NCI-H446 treated with DMSO at 0.1 percent for 48 hours (cell line): ENCODE measurements around the gene CASP10.
"Not testable (repeated sequence)": the region's sequence is repeated elsewhere in the genome, so short reads cannot be mapped to it uniquely, and the experiment has no call there.

Experiments used
- DNase-seq: peaks from one replicate; lab custom pipeline; 2025; lab: John Stamatoyannopoulos, UW

CASP10 gene, protein sequence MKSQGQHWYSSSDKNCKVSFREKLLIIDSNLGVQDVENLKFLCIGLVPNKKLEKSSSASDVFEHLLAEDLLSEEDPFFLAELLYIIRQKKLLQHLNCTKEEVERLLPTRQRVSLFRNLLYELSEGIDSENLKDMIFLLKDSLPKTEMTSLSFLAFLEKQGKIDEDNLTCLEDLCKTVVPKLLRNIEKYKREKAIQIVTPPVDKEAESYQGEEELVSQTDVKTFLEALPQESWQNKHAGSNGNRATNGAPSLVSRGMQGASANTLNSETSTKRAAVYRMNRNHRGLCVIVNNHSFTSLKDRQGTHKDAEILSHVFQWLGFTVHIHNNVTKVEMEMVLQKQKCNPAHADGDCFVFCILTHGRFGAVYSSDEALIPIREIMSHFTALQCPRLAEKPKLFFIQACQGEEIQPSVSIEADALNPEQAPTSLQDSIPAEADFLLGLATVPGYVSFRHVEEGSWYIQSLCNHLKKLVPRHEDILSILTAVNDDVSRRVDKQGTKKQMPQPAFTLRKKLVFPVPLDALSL

DNA sequence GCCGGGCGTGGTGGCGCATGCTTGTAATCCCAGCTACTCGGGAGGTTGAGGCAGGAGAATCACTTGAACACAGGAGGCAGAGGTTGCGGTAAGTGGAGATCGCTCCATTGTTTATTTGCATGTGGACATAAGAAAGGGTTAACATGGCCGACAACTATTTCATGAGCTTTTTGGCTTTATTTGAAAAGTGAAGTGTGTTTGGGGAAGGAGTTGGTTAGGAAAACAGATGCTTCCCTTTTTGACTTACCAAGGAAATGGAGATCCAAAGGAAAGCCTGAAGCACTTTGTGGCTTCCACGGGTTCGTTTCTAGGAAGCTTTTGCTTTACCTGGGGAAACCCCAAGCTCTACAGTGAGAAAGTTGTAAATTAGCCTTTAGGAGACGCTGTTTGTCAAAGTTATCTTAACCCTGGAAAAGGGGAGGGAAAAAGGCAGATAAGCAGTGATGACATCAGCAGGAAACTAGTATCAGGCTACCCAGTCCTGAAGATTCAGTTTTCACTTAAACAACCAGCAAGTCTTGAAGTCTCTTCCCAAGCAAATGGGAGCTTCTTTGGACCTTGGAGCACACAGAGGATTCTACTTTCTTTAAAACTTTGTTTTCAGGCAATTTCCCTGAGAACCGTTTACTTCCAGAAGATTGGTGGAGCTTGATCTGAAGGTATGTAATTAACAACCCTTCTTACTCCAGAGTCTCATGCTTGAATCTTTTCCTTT lies at the start of gene CASP10:
Gene CASP10 (plus strand): TSS at position 492 of the 715 bp plus-strand sequence. CDS start 2,637 bp downstream, outside the sequence.
- no peak for DNase-seq

DNA sequence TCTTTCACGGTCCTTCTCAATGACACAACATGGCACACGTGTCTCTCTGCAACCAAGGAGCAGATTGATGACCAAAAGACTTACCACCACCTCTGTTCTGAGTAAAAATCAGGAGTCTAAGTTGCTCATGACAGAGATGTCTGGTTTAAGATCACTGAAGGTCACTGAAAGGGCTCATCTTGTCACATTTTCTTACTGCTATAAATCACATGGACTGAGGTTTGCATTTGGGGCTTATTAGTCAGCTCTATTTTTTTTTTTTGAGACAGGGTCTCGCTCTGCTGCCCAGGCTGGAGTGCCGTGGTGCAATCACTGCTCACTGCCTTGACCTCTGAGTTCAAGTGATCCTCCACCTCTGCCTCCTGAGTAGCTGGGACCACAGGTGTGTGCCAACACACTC lies 47.6 kb upstream of the CASP10 start:
- no peak for DNase-seq

DNA sequence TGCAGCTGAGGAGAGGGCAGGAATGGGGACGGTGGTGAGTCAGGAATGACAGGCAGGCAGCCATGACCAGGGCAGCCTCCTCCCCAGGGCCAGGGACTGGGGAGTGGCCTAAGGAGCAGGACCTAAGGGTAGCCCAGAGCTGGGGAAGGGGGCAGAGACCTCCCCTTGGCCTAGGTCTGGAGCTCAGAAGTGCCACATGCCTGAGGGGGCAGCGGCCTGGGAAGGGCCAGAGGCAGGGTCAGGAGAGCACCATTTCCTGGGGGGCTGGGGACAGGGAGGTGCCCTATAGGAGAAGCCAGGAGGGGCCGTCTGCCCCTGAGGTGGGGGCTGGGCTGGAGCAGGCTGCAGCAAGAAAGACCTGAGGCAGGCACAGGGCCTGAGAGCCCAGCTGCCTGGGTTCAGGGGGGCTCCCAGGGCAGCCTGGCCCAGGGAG lies 46.0 kb upstream of the CASP10 start:
- no peak for DNase-seq

DNA sequence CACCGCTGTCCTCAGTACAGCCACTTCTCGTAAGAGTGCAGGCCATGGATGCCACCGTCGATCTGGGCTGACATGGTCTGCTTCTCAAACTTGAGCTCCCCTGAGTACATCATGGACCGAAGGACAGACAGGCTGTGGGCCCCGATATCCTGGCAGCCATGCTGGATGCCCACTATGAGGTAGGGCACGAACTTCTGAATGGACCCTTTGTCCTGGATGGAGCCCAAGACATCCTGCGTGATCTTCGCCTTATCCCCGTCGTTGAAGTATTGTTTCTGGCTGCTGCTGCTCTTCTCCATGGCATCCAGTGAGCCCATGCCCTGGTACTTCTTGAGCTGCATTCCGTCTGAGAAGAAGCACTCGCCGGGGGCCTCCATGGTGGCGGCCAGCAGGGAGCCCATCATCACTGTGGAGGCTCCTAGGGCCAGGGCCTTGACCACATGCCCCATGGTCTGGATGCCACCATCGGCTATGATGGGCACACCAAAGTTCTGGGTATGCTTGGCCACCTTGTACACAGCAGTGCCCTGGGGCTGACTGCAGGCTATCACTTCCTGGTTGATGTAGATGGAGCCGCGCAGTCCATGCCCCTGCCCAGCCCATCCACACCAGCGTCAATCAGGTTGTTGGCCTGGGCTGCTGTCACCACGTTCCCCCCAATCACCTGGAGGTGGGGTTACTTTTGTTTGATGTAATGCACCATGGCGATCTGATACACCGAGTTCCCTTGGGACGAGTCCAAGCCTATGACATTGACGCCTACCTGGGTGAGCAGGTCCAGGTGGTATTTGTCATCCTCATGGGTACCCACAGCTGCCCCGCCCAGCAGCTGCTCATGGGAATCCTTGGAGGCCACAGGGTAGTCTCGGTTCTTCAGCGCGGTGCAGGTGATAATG lies 45.2 kb upstream of the CASP10 start:
- DNase-seq = no peak

DNA sequence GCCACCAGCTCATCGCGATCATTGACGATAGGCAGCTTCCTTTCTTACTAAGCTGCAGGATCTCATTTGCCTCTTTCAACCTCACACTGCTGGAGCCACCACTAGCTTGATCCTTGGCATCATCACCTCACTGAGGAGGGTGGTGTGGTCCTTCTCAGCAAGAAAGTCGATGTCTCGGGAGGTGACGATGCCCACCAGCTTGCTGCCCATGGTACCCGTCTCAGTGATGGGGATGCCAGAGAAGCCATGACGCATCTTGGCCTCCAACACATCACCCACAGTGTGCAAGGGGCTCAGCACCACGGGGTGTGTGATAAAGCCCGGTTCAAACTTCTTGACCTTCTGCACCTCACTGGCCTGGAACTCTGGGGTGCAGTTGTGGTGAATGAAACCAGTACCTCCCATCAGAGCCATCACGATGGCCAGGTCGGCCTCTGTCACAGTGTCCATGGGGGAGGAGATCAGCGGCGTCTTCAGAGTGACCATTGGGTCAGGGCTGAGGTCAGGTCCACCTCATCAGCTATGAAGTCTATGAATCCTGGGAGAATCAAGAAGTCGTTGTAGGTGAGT lies 44.5 kb upstream of the CASP10 start:
- DNase-seq = no peak

DNA sequence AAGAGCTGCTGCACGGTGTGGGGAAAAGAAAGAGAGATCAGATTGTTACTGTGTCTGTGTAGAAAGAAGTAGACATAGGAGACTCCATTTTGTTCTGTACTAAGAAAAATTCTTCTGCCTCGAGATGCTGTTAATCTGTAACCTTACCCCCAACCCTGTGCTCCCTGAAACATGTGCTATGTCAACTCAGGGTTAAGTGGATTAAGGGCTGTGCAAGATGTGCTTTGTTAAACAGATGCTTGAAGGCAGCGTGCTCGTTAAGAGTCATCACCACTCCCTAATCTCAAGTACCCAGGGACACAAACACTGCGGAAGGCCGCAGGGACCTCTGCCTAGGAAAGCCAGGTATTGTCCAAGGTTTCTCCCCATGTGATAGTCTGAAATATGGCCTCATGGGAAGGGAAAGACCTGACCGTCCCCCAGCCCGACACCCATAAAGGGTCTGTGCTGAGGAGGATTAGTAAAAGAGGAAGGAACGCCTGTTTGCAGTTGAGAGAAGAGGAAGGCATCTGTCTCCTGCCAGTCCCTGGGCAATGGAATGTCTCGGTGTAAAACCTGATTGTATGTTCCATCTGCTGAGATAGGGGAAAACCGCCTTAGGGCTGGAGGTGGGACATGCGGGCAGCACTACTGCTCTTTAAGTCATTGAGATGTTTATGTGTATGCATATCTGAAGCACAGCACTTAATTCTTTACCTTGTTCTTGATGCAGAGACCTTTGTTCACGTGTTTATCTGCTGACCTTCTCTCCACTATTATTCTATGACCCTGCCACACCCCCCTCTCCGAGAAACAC lies 43.8 kb upstream of the CASP10 start:
- DNase-seq = not testable (repeated sequence)

DNA sequence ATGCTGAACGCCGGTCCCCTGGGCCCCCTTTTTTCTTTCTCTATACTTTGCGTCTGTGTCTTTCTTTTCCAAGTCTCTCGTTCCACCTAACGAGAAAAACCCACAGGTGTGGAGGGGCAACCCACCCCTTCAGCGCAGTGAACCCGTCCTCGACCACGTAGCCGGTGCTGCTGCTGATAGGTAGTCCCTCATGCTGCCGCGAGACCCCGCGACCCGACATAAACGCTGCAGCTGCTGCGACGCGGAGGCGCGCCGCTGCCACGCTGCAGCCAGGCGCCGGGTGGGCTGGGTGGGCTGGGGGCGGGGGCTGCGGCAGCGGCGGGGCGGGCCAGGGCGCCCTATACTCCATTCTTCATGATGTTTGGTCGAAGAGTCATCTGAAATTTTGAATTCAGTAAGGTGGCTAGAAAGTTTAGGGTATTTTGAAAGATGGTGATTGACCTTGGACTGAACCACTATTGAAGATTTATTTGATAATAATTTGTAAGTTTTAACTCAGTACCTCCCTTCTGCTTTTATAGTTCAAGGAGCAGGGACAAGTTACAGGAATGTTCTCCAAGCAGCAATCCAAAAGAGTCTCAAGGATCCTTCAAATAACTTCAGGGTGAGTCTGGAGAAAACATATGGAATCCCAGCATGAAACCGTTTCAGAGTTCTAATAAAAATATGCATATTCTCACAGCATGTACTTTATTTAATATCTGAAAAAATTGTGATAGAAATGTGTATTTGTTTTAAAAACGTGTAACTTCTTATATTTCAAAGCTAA lies 42.9 kb upstream of the CASP10 start:
- DNase-seq = no peak

DNA sequence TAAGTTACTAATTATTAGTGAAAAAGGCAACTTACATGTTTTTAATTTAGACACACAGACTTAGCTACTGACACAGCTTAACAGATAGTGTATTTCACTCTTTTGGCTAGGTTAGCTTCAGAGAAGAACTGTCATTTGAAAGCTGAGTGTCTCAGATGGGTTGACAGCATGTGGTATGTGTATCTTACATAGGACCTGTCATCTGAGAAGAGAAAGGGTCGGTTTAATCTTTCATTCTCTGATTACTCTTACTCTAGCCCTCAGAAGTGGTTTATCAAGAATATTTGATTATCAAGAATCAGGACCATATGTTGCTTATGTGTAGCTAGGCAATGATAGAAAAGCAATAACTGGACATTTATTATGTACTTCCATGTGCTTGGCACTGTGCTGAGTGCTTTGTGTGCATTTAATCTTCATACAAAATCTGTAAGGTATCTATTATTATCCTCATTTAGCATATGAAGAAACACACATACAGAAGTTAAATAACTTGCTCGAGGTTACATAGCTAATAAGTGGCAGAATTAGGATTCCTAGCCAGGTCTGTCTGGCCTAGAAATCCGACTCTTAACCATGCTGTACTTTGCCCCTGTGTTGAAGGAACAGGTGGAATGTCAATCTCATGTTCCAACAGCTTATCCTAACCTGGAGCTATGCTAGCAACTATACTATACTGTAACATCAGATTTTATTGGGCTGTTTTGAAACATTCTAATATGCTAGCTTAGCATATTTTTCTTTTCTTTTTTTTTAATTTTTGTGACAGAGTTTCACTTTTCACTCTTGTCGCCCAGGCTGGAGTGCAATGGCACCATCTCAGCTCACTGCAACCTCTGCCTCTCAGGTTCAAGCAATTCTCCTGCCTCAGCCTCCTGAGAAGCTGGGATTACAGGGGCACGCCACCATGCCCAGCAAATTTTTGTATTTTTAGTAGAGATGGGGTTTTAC lies 38.6 kb upstream of the CASP10 start:
- DNase-seq = no peak

DNA sequence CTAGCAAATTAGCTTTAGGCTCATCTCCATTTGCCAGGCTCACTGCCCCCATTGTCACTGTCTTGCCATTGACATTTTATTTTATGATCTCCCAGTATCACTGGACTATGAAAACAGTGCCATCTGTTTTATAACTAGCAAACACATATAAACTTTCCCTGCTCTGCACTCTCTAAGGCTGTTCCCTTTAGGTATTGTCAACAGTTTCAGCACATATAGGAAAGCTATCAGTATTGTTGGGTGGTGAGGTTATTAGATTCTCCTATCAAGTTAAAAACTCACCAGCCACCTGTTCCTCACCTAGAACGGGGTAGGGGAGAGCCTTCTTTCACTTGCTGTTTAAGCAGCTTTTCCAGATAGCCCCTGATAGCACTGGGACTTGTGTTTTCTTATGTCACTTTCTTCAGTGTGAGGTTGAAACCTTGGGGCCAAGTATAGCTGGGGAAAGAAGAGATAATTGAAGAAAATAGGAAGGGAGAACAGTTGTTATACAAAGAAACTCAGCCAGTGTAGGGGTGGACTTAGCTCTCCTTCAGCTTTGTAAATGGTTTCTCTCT lies 34.4 kb upstream of the CASP10 start:
- no peak for DNase-seq

DNA sequence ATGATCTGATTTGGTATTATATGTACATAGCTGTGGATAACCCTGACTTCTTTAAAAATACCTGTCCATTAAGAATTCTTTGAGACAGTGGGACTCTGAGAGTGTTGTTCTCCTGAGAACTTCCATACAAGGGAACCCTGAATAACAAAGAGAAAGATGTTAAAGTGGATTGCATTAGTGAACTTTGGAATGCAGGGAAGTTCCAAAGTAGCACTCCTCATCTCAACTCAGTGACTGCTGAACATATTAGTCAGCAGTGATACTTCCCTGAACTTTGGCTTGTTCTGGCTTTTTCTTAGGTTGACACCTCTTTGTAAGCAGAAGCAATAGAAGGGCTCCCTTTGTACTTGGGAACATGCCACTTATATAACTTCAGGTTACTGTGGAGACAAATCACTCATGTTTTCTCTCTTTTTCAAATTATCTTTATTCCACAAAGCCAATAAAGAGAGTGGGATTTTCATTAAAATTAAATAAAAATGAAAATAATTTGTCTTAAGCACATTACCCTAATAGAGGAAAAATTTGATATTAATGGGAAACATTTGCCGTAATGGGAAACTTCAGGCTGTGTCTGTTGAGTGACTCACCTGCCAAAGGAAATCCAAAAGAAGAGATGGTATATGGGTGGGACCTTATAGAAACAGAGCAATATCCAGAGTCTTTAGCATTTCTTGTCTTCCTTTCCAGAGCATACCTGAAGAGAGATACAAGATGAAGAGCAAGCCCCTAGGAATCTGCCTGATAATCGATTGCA lies 33.7 kb upstream of the CASP10 start:
- no peak for DNase-seq

DNA sequence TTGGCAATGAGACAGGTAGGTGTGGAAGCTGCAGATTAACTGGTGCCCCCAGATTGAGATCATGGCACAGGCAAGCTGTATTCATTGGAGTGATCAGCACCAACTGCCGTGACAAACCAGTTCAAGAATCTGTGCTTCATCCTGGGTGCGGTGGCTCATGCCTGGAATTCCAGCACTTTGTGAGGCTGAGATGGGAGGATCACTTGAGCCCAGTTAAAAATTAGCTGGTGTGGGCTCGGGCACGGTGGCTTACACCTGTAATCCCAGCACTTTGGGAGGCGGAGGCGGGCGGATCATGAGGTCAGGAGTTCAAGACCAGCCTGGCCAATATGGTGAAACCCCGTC lies 33.1 kb upstream of the CASP10 start:
- not testable (repeated sequence) for DNase-seq

DNA sequence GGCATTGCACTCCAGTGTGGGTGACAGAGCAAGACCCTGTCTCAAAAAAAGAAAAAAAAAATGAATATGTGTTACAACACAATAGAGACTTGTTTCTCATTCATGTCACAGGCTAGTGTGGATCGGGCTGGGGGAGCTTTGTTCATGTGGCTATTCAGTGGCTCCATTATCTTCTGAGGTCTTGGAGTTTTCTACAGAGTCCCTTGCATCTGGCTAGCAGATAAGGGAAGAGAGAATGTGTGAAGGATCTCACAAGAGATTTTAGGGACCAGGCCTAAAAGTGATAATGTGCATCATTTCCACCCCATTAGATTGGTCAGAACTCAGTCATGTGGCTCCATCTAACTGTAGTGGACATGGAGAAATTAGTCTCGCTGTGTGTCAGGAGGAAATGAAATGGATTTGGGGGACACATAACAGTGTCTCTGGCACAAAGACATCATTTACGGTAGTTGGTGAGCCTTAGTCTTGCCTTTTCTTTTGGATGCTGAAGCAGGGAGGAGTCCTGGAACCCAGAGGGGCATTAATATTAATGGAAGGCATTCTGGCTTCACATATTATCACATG lies 32.4 kb upstream of the CASP10 start:
- no peak for DNase-seq

DNA sequence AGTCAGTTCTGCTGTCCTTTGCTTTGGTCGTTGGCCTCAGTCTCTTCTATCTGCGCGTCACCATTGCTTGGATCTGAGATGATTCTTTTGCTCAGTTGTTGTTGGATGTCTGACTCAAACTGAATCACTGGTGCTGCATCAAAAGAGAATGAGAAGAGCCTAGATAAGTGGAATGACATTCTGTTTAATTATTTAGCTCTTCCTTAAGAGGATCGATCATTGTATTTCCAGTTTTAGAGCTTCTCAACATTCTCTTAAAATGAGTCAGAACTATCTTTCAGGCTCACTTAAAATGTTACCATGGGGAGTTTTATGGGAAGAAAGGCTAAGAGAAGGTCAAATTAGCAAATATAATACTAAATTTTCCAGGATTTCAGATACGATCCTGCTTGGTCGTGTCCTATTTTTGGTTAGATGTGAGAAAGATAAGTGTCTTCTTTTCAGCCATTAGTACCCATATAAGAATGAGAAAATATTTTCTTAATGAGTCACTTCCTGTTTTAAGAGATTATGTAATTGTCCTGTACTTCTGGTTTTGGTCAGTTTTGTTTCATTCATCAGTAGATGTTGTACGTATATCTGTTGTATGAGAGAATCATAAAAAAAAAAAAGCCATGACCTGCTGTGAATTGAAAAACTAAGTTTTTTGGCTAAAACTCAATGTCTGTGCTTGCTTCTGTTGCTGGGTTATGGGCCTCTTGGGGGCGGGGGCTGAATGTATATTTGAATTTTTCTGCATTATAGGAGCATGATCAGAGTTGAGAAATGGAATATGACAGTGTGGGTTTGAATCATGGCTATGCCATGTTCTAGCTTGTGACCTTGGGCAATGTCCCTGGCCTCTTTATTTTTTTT lies 31.6 kb upstream of the CASP10 start:
- DNase-seq = no peak

DNA sequence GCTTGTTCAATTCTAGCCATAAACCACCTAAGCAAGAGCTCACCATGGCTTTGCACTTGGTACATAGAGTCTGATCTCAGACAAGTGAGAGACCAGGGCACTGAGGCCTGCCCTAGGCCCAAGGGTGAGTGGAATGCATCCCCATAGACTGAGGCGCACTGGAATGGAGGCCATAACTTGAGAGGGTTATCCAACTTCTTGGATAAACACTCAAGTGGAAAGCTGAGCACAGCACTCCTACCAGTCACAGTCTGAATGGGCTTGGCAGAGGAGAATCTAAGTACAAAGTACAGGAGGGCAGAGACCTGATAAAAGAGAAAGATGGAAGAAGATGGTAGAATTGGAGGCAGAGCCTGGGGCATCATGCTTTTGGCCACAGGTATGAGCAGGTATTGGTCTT lies 30.4 kb upstream of the CASP10 start:
- DNase-seq = no peak

DNA sequence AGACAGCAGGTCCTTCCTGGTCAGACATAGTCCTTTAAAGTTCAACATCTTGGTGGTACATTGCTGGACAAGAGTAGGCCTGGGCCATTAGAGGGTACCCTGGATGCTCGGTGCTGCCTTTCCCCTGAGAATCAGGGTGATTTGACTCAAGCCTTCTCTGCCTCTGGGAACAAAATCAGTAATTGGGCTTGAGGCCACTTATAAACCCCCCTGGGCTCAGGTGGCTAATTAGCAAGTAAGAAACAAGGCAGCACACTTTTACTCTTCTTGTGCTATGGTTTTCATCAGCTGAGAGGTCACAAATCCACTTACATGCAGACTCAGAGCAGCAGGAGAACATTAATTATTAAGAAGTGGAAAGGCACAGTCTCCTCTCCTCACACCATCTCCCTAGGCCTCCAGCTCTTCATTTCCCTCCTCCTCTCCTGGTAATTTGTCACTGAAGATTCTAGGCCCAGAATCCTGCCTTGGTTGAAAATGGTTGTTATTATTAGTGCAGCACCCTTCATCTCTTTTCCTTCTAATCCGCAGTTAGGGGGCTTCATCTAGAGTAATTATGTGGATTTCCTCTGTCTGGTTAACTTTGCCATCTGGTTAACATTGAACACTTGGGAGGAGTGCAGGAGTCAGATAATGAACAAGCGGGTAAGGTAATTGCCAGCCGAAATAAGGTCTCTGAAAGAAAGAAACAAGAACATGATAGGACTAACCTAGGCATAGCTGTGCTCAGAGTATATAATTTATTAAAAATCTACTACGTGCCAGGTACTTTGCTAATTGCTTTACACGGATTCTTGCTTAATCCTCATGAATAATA lies 29.7 kb upstream of the CASP10 start:
- DNase-seq = no peak
